ENCODE results near the gene MIF.
A peak's percentile ranks its signal among the peaks of the same experiment; 100 is the strongest.

DNA sequence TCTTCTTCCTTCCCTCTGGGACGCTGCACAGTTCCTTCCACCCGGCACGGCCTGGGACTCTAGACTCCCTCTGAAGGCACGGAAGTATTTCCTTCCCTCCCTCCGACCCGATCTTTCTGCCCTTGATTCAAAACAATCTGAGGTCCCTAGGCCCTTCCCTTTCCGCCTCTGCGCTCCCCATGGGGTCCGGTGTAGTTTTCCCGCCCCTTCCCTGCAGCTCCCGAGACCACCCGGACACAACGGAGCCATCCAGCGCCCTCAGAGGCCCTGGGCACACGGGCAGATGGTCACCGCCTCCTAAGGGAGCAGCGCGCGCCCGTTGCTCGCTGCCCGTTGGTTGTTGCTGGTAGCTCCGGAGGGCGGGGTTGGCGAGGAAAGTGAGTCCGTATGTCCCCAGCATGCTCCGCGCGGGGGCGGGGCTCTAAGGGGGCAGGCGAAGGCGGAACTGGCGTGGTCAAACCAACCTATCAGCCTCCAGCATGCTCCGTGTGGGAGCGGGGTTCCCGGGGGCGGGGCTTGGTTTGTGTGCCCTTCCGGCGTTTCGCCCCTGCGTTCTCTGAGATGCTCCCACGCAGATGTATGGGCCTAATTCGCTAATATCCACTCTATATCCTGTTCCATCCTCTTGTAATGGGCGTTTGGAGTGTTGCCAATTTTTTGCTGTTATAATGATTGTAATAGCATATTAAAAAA lies 19.6 kb downstream of the MIF start:
- TF ChIP-seq, protein P1, sequence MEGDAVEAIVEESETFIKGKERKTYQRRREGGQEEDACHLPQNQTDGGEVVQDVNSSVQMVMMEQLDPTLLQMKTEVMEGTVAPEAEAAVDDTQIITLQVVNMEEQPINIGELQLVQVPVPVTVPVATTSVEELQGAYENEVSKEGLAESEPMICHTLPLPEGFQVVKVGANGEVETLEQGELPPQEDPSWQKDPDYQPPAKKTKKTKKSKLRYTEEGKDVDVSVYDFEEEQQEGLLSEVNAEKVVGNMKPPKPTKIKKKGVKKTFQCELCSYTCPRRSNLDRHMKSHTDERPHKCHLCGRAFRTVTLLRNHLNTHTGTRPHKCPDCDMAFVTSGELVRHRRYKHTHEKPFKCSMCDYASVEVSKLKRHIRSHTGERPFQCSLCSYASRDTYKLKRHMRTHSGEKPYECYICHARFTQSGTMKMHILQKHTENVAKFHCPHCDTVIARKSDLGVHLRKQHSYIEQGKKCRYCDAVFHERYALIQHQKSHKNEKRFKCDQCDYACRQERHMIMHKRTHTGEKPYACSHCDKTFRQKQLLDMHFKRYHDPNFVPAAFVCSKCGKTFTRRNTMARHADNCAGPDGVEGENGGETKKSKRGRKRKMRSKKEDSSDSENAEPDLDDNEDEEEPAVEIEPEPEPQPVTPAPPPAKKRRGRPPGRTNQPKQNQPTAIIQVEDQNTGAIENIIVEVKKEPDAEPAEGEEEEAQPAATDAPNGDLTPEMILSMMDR (IDR thresholded peaks at IDR 0.05), result no peak
- TF ChIP-seq POLR2A (IDR thresholded peaks at IDR 0.05) (peak in 2 of 4 donors; percentile 17 to 58), EP300 (IDR thresholded peaks at IDR 0.05) (no peak), POLR2AphosphoS5 (IDR thresholded peaks at IDR 0.05) (peak; percentile 88 to 98 (median 93))

All from stomach (tissue), 4 donors.